Measurements from ENCODE around the gene PPCS. TPM values are rescaled to one million over a fixed set of nuclear protein-coding genes. Genes with fewer than 3 reads are reported as not detected.

PPCS gene
- total RNA-seq (2014; rRNA removed; shearing (Covaris generic)) = 8.7 and 10.9 TPM in 2 replicates

DNA sequence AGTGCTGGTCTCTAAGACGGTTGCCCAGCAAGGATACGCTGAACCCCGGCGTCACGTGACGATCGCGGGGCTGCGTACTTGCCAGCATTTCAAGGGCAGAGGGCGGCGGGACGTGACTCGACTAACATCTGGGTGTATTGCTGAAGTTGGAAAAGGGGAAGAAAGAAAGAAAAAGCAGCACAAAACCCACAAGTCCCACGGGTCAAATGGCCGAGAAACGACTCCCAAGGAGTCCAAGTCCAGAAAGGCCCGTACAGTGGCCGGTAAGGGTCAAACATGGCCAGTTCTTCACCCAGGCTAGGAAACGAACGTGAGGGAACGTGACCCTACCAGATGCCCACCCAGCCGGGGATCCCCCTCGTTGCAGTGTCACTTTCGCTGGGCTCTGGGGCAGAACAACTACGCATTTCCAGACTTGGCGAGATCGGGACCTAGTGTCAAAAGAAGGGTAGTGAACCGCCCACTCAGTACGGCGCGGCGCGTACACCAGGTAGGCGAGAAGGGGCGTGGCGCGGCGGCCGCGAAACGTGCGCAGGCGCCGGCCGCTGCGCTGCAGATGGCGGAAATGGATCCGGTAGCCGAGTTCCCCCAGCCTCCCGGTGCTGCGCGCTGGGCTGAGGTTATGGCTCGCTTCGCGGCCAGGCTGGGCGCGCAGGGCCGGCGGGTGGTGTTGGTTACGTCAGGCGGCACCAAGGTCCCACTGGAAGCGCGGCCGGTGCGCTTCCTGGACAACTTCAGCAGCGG is at the start of gene PPCS, which contains the start of gene ZMYND12:
PPCS (plus strand) TSS at position 534 of the 744 bp plus-strand sequence; CDS start at position 557, 23 bp downstream.
ZMYND12 (minus strand) TSS at position 13 of the 744 bp plus-strand sequence. CDS start 25 bp downstream, outside the sequence.
- DNase-seq (ENCODE audit: low spot score) = no peak

DNA sequence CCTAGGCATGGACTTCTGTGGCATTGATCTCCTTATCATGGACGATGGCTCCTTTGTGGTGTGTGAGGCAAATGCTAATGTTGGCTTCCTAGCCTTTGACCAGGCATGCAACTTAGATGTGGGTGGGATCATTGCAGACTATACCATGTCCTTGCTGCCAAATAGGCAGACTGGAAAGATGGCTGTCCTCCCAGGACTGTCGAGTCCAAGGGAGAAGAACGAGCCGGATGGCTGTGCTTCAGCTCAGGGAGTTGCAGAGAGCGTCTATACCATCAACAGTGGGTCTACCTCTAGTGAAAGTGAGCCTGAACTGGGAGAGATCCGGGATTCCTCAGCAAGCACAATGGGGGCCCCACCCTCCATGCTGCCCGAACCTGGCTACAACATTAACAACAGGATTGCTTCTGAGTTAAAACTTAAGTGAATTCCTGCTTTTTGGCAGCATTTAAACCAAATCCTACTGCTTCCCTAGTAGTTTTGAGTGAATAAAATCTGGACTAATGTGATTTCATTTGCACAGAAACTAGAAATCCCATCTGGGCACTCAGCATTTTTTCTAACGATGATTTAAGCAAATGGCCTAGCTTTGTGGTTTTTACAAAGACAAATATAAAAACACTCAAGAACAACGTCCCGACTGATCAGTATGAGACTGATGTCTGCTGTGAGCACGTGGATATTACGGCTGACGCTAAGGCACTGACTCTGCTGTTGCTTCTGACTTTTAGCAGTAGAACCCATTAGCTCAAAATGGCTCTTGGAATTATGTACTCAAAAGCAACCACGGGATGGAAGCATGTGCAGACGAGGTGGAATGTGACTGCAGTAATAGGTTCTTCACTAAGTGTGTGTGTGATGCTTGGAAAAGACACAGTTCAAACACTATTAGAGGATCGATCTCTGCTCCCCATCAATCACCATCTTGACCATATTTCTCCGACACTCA is 41.5 kb upstream of the PPCS start:
- DNase-seq (ENCODE audit: low spot score) = no peak

DNA sequence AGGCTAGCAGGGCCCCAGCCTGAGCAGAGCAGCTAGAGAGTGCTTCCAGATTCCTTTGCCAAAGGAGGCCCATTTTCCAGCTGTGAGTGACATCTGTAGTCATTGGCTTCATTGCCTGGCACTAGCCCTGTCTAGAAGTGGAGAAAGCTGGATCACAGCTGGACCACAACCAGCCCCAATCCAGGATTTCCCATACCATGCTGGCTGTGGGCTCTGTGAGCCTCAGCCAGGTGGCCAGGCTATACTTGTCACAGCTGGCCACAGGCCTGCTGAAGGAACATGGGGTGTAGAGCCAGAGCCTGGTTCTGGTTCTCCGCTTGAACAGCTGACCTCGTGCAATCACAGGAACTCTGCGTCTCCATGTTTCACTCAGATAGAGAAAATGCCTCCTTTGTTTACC is 39.2 kb upstream of the PPCS start:
- DNase-seq (ENCODE audit: low spot score) = no peak

DNA sequence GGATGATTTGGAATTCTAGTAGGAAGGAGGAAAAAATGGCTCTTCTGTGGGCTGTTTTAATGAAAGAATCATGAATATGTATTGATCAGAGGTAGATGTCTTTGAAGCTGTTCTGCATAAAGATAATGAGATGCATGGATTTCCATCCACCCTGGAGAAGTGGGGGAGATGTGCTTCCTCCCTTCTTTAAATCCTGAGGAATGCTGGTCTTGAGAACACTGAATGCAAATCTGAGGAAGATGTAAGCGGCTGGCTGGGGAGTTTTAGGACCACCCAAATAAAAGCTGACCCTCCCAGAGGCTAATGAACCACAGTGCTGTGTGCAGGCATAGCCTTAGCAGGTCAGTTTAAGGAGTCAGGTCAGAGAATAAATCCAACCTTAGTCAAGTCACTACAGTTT is 37.8 kb upstream of the PPCS start:
- no peak for DNase-seq (ENCODE audit: low spot score)

DNA sequence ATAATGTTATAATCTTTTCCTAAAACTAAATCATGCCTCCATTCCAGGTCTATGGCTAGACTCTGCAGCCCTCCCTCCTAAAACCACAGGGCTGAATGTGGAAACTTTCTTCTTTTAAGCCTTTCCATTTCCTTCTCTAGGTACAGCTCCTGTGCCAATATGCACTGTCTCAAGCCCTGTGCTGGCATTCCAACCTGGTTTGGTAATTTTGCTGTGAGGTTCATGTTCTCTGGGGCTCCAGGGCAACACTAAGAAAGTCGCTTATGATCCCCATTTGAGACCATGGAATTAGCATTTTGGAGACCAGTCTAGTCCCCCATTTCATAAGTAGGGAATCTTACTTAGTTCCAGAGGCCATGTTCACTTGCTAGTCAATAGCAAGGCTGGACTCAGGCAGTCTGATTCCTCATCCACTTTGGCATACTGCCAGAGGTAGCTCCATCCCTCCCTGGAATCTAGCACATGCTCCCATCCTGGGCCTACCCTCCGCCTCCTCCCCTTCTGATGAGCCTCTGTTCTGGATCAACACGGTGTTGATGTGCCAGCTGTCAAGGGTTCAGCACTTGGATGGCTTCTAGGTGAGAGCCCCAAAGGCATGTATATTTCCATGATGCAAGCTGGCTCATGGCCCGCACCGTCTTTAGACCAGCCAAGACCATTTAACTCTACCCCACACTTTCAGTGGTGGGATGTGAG is 37.1 kb upstream of the PPCS start:
- no peak for DNase-seq (ENCODE audit: low spot score)

DNA sequence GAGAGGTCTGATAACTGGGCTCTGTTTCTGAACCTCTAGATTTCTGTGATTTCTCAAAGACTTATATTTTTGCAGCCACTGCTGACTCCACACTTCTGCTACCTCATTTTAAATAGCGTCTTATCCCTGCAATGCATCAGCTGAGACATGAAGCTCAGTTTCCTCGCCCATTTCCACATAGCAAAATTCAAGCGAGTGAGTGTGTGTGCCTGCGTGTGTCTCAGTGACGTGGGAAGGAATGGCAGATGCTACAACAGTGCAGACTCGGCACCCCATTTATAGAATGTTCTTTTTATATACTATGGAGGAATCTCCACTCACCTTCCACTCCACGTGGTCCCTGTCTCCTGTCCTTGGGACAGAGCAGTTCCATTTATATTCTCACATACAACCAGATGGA is 36.2 kb upstream of the PPCS start:
- DNase-seq (ENCODE audit: low spot score) = no peak

DNA sequence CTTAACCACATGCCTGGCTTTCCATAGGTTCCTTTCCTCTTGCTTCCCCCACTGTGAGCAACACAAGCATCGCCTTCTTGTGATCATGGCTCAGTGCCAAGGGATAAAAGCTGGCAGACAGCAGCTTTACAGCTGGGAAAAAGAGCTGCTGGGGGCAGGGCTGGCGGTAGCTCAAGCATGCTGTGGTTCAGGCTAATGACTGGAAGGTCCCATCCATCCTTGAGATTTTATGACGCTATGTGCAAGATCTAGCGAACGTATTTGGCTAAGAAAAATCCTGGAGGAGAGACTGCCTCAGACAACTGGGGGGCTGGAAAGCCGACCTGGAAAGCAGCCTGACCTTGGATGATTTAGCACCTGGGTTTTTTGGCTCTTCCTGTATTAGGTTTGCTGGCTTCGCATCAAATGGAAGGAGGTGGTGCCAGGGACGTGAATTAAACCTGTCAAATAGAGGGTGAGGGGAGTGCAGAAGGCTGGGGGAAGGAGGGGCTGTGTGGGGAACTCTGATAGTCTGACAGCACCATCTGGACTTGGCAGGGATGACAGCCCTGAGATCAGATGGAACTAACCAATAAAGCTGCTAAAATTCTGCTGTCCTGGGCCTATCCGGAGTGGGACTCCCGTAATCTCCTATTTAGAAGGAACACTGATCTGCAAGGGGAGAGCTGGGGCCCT is 35.3 kb upstream of the PPCS start:
- peak; percentile 70 for DNase-seq (ENCODE audit: low spot score)

DNA sequence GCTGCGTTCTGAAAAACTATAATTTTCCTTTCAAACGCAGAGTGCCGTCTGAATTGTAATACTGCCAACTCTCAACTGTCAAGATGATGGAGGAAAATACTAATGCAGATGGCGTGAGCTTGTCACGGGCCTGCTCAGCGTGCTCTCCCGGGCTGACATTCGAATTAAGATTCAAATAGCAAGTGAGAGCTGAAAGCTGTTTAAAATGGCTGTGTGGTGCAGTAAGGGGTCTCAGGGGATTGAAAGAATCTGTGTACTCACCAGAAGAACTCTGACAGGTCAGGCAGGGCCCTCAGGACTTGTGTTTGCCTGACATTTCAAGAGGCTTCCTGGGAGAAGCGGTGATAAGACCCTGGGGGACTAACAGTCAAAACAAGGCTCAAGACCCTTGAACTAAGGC is 33.6 kb upstream of the PPCS start:
- no peak for DNase-seq (ENCODE audit: low spot score)

DNA sequence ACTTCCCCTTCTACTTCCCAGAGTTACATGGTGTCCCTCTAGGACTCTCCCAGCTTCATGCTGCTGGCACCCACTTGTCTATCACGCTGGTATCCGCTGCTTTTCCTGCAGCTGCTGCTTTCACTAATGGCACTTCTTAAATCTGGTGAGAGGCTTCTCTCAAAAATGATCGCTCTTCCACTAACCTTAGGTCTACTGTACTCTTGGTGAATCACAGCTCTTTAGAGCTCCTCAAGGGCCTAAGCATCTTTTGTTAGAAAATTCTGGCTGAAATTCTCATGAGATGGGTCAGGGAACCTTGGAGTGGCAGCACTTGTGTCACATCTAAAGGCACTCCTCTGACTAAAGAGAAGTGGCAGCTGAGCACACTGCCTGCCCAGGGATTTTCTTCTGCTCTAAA is 32.7 kb upstream of the PPCS start:
- no peak for DNase-seq (ENCODE audit: low spot score)

DNA sequence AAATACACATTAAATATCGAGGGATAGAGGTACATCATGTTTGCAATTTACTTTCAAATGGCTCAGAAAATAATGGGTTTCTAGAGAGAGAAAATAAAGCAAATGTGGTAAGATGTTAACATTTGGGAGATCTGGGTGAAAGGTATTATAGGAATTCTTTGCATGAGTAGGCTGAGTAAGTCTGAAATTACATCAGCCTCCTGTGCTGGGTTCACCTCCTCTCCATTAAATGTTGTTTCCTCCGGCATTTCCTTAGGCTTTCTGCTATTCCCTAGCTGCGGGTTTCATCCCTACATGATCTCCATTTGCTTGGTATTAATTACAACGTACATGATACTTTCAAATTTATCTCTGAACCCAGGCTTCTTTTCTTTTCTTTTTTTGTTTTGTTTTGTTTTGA is 32.1 kb upstream of the PPCS start:
- DNase-seq (ENCODE audit: low spot score) = no peak

DNA sequence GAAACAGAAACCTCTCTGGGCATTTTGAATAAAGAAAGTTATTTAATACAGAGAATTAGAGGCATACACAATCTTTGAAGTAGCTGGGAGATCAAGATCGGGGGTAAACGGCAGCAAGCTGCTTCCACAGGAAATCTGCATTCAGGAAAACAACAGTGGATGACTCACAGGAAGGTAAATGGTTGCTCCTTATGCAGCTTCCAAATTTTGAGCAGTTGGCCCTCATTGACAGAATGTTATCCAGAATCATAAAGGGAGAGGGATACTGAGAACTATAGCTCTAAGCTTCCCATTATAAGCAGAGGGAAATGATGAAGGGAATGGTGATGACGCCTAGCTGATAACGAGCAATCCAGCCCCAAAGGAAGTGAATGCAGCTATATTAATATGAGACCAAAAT is 29.1 kb upstream of the PPCS start:
- DNase-seq (ENCODE audit: low spot score) = no peak

GRCh38 chr1:42429603-42430002 is 26.7 kb upstream of the PPCS start:
- DNase-seq (ENCODE audit: low spot score) = no peak

- no peak for DNase-seq (ENCODE audit: low spot score)
Observed at GRCh38 chr1:42430286-42431135, 25.8 kb upstream of the PPCS start.

GRCh38 chr1:42431514-42431913 is 24.8 kb upstream of the PPCS start:
- no peak for DNase-seq (ENCODE audit: low spot score)

DNA sequence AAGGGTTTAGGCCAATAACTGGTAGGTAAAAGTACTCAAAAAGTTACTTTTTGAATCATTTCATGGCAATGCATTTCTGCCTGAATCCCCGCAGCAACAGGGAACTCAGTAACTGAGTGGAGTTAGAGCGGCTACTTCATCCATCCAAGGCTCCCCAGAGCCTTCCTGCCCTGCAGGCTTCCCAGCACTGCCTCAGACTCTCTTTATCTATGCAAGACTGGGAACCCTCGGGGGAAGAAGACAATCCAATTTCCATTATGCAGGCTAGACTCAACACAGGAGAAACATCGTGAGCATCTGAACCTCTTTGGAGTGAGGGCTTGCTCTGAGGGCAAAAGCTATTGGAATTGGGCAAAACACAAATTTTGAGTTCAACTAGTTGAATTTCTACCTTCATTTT is 23.6 kb upstream of the PPCS start:
- no peak for DNase-seq (ENCODE audit: low spot score)

DNA sequence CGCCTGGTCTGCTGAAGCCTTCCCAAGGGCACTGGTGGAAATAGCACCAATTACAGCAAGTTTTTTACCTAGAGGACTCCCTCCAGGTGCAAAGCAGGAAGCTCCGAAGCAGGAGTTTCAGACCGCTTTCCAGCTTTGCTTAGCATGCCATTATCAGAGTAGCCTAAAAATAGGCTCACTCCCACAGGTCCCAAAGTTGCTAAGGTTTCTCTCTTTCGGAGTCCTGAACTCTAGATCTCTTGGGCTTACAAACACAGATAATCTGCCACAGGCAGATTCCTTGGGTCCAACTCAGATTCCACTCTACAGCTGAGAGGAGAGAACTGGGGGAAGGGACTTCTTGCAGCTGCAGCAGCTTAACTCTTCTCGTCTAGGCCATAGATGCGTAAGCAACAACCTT is 23.0 kb upstream of the PPCS start:
- DNase-seq (ENCODE audit: low spot score) = no peak

DNA sequence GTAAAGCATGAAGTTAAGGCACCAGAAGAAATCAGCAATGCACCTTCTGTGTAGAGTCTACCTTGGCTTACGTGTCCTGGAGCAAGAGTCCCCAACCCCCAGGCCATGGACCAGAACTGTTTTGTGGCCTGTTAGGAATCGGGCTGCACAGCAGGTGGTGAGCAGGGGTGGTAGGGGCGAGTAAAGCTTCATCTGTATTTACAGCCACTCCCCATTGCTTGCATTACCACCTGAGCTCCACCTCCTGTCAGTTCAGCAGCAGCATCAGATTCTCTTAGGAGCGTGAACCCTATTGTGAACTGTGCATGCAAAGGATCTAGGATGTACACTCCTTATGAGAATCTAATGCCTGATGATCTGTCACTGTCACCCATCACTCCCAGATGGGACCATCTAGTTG is 22.0 kb upstream of the PPCS start:
- DNase-seq (ENCODE audit: low spot score) = no peak

DNA sequence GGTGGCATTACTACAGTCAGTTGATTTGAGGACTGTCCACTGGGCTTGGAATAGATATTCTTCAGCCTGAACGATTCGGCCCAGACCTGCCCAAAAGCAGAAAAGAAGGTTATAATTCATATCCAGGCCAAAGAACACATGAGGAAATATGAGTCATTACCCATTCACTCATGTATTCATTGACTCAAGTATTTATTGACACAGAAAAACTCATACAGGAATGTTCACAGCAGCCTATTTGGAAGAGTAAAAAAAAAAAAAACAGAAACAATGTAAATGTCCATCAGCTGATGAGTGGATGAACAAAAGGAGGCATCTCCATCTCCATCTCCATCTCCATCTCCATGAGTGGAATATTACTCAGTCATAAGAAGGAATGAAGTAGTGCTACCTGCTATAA is 16.4 kb upstream of the PPCS start:
- DNase-seq (ENCODE audit: low spot score) = peak; percentile 25

GRCh38 chr1:42442662-42443061 is 13.7 kb upstream of the PPCS start:
- no peak for DNase-seq (ENCODE audit: low spot score)

- no peak for DNase-seq (ENCODE audit: low spot score)
Observed at GRCh38 chr1:42449256-42449655, 7.1 kb upstream of the PPCS start.

- no peak for DNase-seq (ENCODE audit: low spot score)
Observed at GRCh38 chr1:42450061-42450460, 6.3 kb upstream of the PPCS start.
